Mucosa of stomach (tissue), 1 donor: ENCODE results near the gene ENTPD3.
"Not testable (repeated sequence)": the region's sequence is repeated elsewhere in the genome, so short reads cannot be mapped to it uniquely, and the experiment has no call there.

Experiments
- H3K27me3 ChIP-seq: one replicate; pipeline ENCODE4 v1.7.0; 2013; ENCODE audit warnings: mild to moderate bottlenecking, low read length; ENCODE audit not compliant: control insufficient read depth, insufficient read depth
- H3K36me3 ChIP-seq: one replicate; pipeline ENCODE4 v1.7.0; 2013; ENCODE audit warnings: low read length; ENCODE audit not compliant: control insufficient read depth, insufficient read depth
- H3K4me1 ChIP-seq: one replicate; pipeline ENCODE4 v1.7.0; 2013; ENCODE audit warnings: mild to moderate bottlenecking, low read length; ENCODE audit not compliant: control insufficient read depth, insufficient read depth
- H3K4me3 ChIP-seq: one replicate; pipeline ENCODE4 v1.7.0; 2013; ENCODE audit warnings: low read length
- H3K9ac ChIP-seq: one replicate; pipeline ENCODE4 v1.7.0; 2013; ENCODE audit warnings: mild to moderate bottlenecking, low read length, moderate library complexity
- H3K9me3 ChIP-seq: one replicate; pipeline ENCODE4 v1.7.0; 2013; ENCODE audit warnings: mild to moderate bottlenecking, low read length, moderate library complexity; ENCODE audit not compliant: control insufficient read depth
- donor health status: Pancreatic carcinoma.

Gene ENTPD3

GRCh38 chr3:40452876-40453730 is 66.1 kb downstream of the ENTPD3 start:
- no peaks in the 10 kb centered on the region for H3K27me3 ChIP-seq
- H3K4me1 ChIP-seq, result peaks cover 11% of the 10 kb centered on the region
- no peaks in the 10 kb centered on the region for H3K36me3 ChIP-seq
- H3K9me3 ChIP-seq, result no peaks in the 10 kb centered on the region
- H3K4me3 ChIP-seq, result peak overlapping the region; percentile 83
- peak overlapping the region; percentile 91 for H3K9ac ChIP-seq

- Histone ChIP-seq H3K9me3 (no peaks in the 10 kb centered on the region), H3K36me3 (peaks cover 4% of the 10 kb centered on the region), H3K27me3 (no peaks in the 10 kb centered on the region), H3K4me1 (peaks cover 19% of the 10 kb centered on the region), H3K4me3 (no peak overlapping the region), H3K9ac (peak overlapping the region; percentile 67)
Measured at GRCh38 chr3:40453933-40454332, 66.9 kb downstream of the ENTPD3 start.

DNA sequence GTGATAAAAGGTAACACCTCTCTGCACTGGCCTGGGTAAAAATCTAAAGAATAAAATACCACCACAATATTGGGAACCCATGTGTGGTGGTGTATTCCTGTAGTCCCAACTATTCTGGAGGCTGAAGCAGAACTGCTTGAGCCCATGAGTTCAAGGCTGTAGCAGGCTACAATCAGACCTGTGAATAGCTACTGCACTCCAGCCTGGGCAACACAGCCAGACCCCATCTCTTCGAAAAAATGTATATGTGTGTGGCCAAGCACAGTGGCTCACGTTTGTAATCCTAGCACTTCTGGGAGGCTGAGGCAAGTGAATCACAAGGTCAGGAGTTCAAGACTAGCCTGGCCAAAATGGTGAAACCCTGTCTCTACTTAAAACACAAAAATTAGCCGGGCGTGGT is 68.3 kb downstream of the ENTPD3 start:
- Histone ChIP-seq H3K4me1 (peaks cover 21% of the 10 kb centered on the region), H3K27me3 (no peaks in the 10 kb centered on the region), H3K4me3 (no peak overlapping the region), H3K36me3 (peaks cover 4% of the 10 kb centered on the region), H3K9me3 (no peaks in the 10 kb centered on the region), H3K9ac (no peak overlapping the region)

GRCh38 chr3:40456279-40456939 is 69.4 kb downstream of the ENTPD3 start:
- Histone ChIP-seq H3K9ac (peak overlapping the region; percentile 67), H3K4me1 (peaks cover 21% of the 10 kb centered on the region), H3K27me3 (no peaks in the 10 kb centered on the region), H3K36me3 (peaks cover 4% of the 10 kb centered on the region), H3K9me3 (no peaks in the 10 kb centered on the region), H3K4me3 (peak overlapping the region; percentile 28)

GRCh38 chr3:40456940-40457823 is 70.2 kb downstream of the ENTPD3 start, which contains the start of gene RPL14:
Gene RPL14, plus strand, starts transcription at chr3:40457339. Its CDS starts 133 bp downstream, at chr3:40457472.
- peaks cover 17% of the 10 kb centered on the region for H3K4me1 ChIP-seq
- H3K9ac ChIP-seq, result peak within 1 kb of the TSS; percentile 67
- no peaks in the 10 kb centered on the region for H3K27me3 ChIP-seq
- H3K9me3 ChIP-seq, result no peaks in the 10 kb centered on the region
- peak within 1 kb of the TSS; percentile 28 for H3K4me3 ChIP-seq
- H3K36me3 ChIP-seq, result peaks cover 4% of the 10 kb centered on the region

DNA sequence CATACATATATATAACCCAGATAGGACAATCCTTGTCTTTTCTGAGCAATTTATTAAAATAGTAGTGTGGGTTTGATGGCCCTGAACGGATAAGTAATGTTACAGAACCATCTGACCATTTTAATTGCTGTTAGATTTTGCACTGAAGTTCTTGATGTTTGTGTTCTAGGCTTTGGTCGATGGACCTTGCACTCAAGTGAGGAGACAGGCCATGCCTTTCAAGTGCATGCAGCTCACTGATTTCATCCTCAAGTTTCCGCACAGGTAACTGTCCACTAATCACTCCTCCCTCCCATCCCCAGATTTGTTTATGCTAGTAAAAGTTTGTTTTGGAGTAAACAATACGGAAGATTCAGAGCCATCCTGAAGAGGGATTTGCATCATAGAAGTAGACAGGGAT is 71.5 kb downstream of the ENTPD3 start:
- H3K9ac ChIP-seq, result peak overlapping the region; percentile 67
- peaks cover 4% of the 10 kb centered on the region for H3K36me3 ChIP-seq
- no peak overlapping the region for H3K4me3 ChIP-seq

GRCh38 chr3:40460481-40460880 is 73.5 kb downstream of the ENTPD3 start:
- H3K36me3 ChIP-seq, H3K27me3 ChIP-seq, H3K9me3 ChIP-seq, H3K9ac ChIP-seq, H3K4me3 ChIP-seq: not testable (repeated sequence)
- peaks cover 13% of the 10 kb centered on the region for H3K4me1 ChIP-seq

More for the DNA sequence above, 71.5 kb downstream of the ENTPD3 start:
- Histone ChIP-seq H3K4me1 (peaks cover 13% of the 10 kb centered on the region), H3K9me3 (no peaks in the 10 kb centered on the region), H3K27me3 (no peaks in the 10 kb centered on the region)

DNA sequence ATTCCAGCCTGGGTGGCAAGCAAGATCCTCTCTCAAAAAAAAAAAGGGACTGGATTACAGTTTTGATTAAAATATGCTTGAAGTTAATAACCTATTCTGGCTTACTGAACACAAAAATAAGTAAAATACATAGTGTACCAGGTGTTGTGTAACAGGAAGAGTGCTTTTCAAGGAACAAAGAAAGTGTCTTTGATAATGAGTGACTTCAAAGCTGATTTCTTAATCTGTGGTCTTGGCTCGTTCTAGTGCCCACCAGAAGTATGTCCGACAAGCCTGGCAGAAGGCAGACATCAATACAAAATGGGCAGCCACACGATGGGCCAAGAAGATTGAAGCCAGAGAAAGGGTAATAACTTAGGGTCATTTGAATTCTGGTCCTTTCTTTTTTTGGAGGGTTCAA is 74.2 kb downstream of the ENTPD3 start:
- H3K9ac ChIP-seq, result no peak overlapping the region
- H3K9me3 ChIP-seq, result no peaks in the 10 kb centered on the region
- H3K4me1 ChIP-seq, result peaks cover 13% of the 10 kb centered on the region
- H3K36me3 ChIP-seq, result peaks cover 4% of the 10 kb centered on the region
- H3K4me3 ChIP-seq, result no peak overlapping the region
- H3K27me3 ChIP-seq, result no peaks in the 10 kb centered on the region

- H3K9me3 ChIP-seq, H3K36me3 ChIP-seq, H3K4me3 ChIP-seq, H3K9ac ChIP-seq, H3K27me3 ChIP-seq: not testable (repeated sequence)
- peaks cover 14% of the 10 kb centered on the region for H3K4me1 ChIP-seq
Measured at GRCh38 chr3:40462838-40463237, 75.9 kb downstream of the ENTPD3 start.

- Histone ChIP-seq H3K4me1 (peaks cover 11% of the 10 kb centered on the region), H3K27me3 (no peaks in the 10 kb centered on the region), H3K36me3 (peaks cover 3% of the 10 kb centered on the region), H3K4me3 (no peak overlapping the region), H3K9ac (no peak overlapping the region), H3K9me3 (no peaks in the 10 kb centered on the region)
Measured at GRCh38 chr3:40463579-40463978, 76.6 kb downstream of the ENTPD3 start.

DNA sequence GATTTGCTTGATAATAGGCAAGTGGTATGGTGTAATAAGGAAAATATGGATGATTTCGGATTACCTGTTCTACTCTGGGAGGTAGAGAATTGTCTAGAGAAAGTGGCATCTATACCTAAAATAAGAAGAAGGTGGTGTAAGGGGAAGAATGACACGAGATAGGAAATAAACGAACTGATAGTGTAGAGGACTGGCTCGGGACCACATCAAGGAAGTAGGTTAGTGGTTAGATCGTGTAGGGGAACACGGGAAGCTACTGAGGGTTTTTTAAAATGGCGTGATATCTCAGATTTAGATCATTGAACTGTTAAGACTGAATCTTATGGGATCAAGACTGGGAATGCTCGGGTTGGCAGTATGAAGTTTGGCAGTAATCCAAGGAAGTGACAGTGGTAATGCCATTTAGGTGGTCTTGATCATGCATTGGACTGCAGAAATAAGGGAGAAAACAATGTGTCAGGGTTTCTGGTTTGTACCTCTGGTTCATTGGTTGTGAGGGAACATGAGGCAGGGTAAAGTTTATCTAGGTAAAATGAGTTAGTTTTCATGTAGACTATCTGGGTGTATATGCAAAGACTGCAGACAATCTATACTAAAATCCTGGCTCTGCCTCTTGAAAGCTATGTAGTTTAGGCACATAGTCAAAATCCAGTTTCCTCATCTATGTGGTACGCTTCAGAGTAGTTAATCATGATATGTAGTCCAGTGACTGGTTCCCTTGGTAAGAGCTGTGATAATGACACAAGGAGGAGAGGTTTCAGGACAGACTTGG is 77.5 kb downstream of the ENTPD3 start:
- H3K9ac ChIP-seq, result no peak overlapping the region
- H3K27me3 ChIP-seq, result no peaks in the 10 kb centered on the region
- H3K9me3 ChIP-seq, result no peaks in the 10 kb centered on the region
- peaks cover 6% of the 10 kb centered on the region for H3K4me1 ChIP-seq
- H3K36me3 ChIP-seq, result no peaks in the 10 kb centered on the region
- H3K4me3 ChIP-seq, result no peak overlapping the region
